Gastroesophageal sphincter (tissue), 4 donors: Measurements from ENCODE around the gene DHX35. TPM values are rescaled to one million over a fixed set of nuclear protein-coding genes. Genes with fewer than 3 reads are reported as not detected.

Experiments used
- ATAC-seq: fragments of 150-250 bp; one replicate; pipeline ENCODE4 v1.9.1; 2016; ENCODE audit warnings: mild to moderate bottlenecking, moderate library complexity
- H3K27ac ChIP-seq, 4 donors: fragments of 200-600 bp; sonication (generic) in 3 of 4; 1 replicate in 3 of 4; 2 replicates in 1 of 4; pipeline ENCODE4 v1.5.1; 2016 to 2019
- H3K27me3 ChIP-seq: fragments of 200-600 bp; sonication (generic); one replicate; pipeline ENCODE4 v1.5.1; 2019
- H3K36me3 ChIP-seq, 2 donors: fragments of 200-600 bp; sonication (generic); one replicate each; pipeline ENCODE4 v1.5.1; 2019; ENCODE audit warnings: control low read depth in 1 of 2
- H3K4me1 ChIP-seq, 3 donors: fragments of 200-600 bp; sonication (generic); 1 replicate in 2 of 3; 2 replicates in 1 of 3; pipeline ENCODE4 v1.5.1; 2016 to 2019; ENCODE audit warnings: control low read depth in 2 of 3
- H3K4me3 ChIP-seq, 2 donors: fragments of 200-600 bp; sonication (generic); one replicate each; pipeline ENCODE4 v1.5.1; 2019; ENCODE audit warnings: mild to moderate bottlenecking in 1 of 2, moderate library complexity in 1 of 2
- H3K9me3 ChIP-seq, 3 donors: fragments of 200-600 bp; sonication (generic); one replicate each; pipeline ENCODE4 v1.5.1; 2017 to 2019; ENCODE audit warnings: control low read depth in 2 of 3
- CTCF ChIP-seq, 4 experiments: fragments of 200-600 bp in 2 of 4; fragments of 450-650 bp in 2 of 4; sonication (generic) in 1 of 4; IDR thresholded peaks; one replicate each; pipeline ENCODE4 v1.5.1; 2017 to 2019; ENCODE audit warnings: antibody characterized with exemption in 4 of 4, mild to moderate bottlenecking in 2 of 4, moderate library complexity in 2 of 4
- EP300 ChIP-seq: sonication (generic); formaldehyde crosslinking; IDR thresholded peaks from one replicate; pipeline ENCODE4 v1.6.1; 2017; ENCODE audit warnings: antibody characterized with exemption, mild to moderate bottlenecking
- POLR2A ChIP-seq, 2 donors: fragments of 450-650 bp; IDR thresholded peaks; one replicate each; pipeline ENCODE4 v1.6.1; 2017; ENCODE audit warnings: antibody characterized with exemption in 2 of 2, mild to moderate bottlenecking in 2 of 2, moderate library complexity in 1 of 2
- POLR2AphosphoS5 ChIP-seq: sonication (generic); formaldehyde crosslinking; IDR thresholded peaks from one replicate; pipeline ENCODE4 v1.6.1; 2017; ENCODE audit warnings: antibody characterized with exemption
- WGBS, 2 donors: methylation state at CpG; one replicate each; pipeline ENCODE4 v1.1.5; 2018; ENCODE audit warnings: low coverage in 1 of 2; 5-methylcytosine and 5-hydroxymethylcytosine counted together
- total RNA-seq, 4 donors: library from RNA; depleted of rRNA; stranded (reverse); fragments of >200 nt; gene quantifications; one replicate each; pipeline ENCODE4 v1.1.0, GENCODE V29; 2016

Gene DHX35
- total RNA-seq, 4 donors from 2014 or later: 23.0 to 34.1 (median 25.6) TPM

- peaks cover 0 to 13% (median 0%) of the 10 kb centered on the region in 3 donors for H3K9me3 ChIP-seq
- TF ChIP-seq POLR2A (IDR thresholded peaks at IDR 0.05) (no peak), CTCF (IDR thresholded peaks at IDR 0.05) (no peak), EP300 (no peak)
- no peak for ATAC-seq
- H3K4me1 ChIP-seq: no peaks in the 10 kb centered on the region
- no peaks in the 10 kb centered on the region for H3K36me3 ChIP-seq
- H3K27me3 ChIP-seq: peaks cover 67% of the 10 kb centered on the region
- 90 to 100% methylated on average over 1 to 2 of the region's 2 CpGs for WGBS, 2 donors
- H3K4me3 ChIP-seq: no peak overlapping the region
- H3K27ac ChIP-seq: no peak overlapping the region
Measured at GRCh38 chr20:39072653-39073052, 110.5 kb downstream of the DHX35 start.

GRCh38 chr20:39075731-39076130, 113.6 kb downstream of the DHX35 start:
- no peaks in the 10 kb centered on the region for H3K9me3 ChIP-seq
- H3K27ac ChIP-seq: no peak overlapping the region
- peaks cover 59% of the 10 kb centered on the region for H3K27me3 ChIP-seq
- no peak for ATAC-seq
- TF ChIP-seq POLR2A (IDR thresholded peaks at IDR 0.05) (no peak), POLR2AphosphoS5 (no peak), CTCF (IDR thresholded peaks at IDR 0.05) (no peak), EP300 (no peak)
- no peaks in the 10 kb centered on the region for H3K36me3 ChIP-seq
- 87 to 93% methylated on average over 2 of the region's 2 CpGs for WGBS, 2 donors
- no peak overlapping the region for H3K4me3 ChIP-seq
- no peaks in the 10 kb centered on the region for H3K4me1 ChIP-seq

GRCh38 chr20:39076958-39077357, 114.8 kb downstream of the DHX35 start:
- no peaks in the 10 kb centered on the region for H3K36me3 ChIP-seq
- H3K4me1 ChIP-seq: no peaks in the 10 kb centered on the region
- no peaks in the 10 kb centered on the region for H3K9me3 ChIP-seq
- TF ChIP-seq POLR2AphosphoS5 (no peak), POLR2A (IDR thresholded peaks at IDR 0.05) (no peak), EP300 (no peak)
- peaks cover 54% of the 10 kb centered on the region for H3K27me3 ChIP-seq
- no peak overlapping the region for H3K27ac ChIP-seq
- 14 to 23% methylated on average over 5 of the region's 7 CpGs for WGBS, 2 donors
- no peak overlapping the region for H3K4me3 ChIP-seq
- no peak for ATAC-seq

- Histone ChIP-seq H3K4me1 (no peaks in the 10 kb centered on the region), H3K9me3 (peaks cover 0 to 4% (median 0%) of the 10 kb centered on the region in 3 donors), H3K27ac (no peak overlapping the region), H3K4me3 (no peak overlapping the region), H3K27me3 (peaks cover 64% of the 10 kb centered on the region), H3K36me3 (no peaks in the 10 kb centered on the region)
- ATAC-seq: no peak
- TF ChIP-seq POLR2AphosphoS5 (no peak), CTCF (IDR thresholded peaks at IDR 0.05) (no peak), EP300 (no peak), POLR2A (IDR thresholded peaks at IDR 0.05) (no peak)
- 88 to 100% methylated on average over 1 of the region's 1 CpG for WGBS, 2 donors
Measured at GRCh38 chr20:39080326-39080725, 118.2 kb downstream of the DHX35 start.

GRCh38 chr20:39081255-39081654, 119.1 kb downstream of the DHX35 start:
- ATAC-seq: peak; percentile 79

More at GRCh38 chr20:39081255-39081654, 119.1 kb downstream of the DHX35 start:
- WGBS, 2 donors: 6 to 13% methylated on average over 5 of the region's 5 CpGs
- Histone ChIP-seq H3K9me3 (peaks cover 0 to 9% (median 0%) of the 10 kb centered on the region in 3 donors), H3K27me3 (peaks cover 71% of the 10 kb centered on the region), H3K36me3 (no peaks in the 10 kb centered on the region), H3K4me1 (no peaks in the 10 kb centered on the region), H3K4me3 (no peak overlapping the region), H3K27ac (no peak overlapping the region)
- peak; percentile 83 to 95 (median 91) for TF ChIP-seq CTCF (IDR thresholded peaks at IDR 0.05)
- no peak for TF ChIP-seq POLR2AphosphoS5
